HG02763 (cell line): ENCODE measurements around the gene SLC27A4.

Experiments used
- ATAC-seq: cut with Tn5 transposase; IDR thresholded peaks from one replicate; pipeline ENCODE4 v1.9.1; 2021; ENCODE audit warnings: mild to moderate bottlenecking, moderate library complexity; ENCODE audit not compliant: unreplicated experiment

The SLC27A4 gene

DNA sequence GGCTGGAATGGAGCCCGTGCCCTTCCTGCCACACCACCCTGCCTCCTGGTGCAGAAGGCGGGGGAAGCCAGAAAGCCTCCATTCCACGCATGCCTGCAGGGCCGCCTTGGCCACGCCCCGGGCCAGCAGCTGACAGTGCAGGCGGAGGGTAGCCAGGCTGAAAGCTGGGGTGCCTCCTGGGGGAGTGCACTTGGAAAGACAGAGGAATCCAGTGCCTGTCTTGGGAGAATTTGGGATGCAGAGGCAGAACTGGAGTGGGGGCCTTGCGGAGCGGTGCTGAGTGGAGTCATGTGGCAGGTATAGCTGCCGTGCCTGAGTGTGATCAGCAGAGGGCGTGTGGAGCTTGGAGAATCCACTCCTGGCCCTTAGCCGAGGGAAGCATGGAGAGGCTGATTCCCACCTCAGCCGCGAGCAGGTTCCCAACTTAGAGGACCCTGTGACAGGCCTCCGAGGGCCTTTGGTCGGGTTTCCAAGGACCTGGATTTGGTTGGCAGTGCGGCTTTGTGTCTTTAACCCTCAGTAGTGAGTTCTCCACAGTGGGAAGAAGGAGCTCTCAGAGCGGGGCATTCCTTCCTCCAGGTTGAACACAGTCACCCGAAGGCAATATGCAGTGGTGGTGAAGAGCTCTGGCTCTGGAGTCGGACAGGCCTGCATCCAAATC, 21.8 kb downstream of the SLC27A4 start:
- ATAC-seq, result no peak

DNA sequence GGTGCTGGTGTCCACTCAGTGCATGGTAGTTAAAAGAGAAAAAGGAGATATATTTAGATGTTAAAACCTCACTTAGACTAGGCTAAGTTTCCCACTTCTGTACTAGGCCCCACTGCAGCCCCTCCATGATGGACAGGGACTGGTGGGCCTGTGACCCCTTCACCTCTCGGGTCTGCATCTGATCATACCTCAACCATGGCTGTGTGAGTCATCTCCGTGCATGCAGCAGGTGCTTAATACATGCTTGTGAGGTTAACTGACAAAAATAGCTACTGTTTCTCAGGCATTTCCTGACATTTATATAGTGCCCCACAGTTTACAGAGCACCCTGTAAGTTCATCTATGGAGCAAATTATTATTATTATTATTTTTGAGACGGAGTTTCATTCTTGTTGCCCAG, 22.4 kb downstream of the SLC27A4 start:
- ATAC-seq, result no peak

DNA sequence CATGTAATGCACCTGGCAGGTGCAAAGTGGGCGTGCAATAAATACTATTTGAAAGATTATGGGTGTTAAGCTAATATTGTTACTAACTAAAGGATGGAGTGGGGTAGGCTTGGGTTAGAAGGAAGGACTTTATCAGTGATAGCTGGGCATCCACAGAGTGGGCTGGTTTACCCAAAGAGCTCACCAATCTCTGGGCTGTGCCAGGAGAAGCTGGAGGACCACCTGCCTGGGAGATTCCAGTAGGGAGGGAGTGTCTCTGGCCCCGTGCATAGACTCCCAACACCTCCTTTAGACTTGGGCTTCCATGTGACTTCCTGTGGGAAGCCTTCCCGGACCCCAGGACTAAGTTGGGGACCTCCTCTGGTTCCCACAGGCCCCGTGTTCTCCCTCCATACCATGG, 25.2 kb downstream of the SLC27A4 start:
- no peak for ATAC-seq

DNA sequence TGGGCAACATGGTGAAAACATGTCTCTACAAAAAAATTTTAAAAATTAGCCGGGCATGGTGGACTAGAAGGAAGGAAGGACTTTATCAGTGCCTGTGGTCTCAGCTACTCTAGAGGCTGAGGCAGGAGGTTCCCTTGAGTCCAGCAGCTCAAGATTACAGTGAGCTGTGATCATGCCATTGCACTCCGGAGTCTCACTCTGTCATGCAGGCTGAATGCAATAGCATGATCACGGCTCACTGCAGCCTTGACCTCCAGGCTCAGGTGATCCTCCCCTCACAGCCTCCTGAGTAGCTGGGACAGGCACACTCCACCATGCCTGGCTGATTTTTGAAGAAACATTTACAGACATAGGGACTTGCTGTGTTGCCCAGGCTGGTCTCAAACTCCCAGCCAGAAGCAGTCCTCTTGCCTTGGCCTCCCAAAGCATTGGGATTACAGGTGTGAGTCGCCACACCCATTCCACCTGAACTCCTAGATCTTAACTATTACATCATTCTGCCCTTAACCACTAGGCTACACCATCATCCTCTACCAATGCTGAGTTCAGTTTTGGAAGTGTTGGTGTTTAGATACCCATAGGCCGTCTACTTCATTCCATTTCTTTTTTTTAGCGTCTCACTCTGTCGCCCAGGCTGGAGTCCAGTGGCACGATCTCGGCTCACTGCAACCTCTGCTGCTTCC, 28.8 kb downstream of the SLC27A4 start:
- no peak for ATAC-seq

DNA sequence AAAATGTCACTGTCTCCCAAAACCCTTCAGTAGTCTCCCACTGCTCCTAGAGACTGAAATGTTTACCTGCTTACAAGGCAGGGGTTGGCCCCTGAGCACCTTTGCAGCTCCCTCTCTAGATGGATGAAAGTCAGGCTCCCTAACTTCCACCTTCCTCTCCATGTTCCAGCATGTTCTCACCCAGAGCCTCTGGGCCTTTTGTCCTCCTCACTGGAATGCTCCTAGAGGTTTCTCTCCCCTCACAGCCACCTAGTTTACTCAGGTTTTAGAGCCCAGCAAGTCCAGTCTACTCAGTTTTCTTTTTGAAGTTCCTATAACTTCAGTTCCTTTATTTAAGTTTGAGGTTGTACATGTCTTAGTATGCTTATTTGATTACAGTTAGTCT, 30.0 kb downstream of the SLC27A4 start:
- no peak for ATAC-seq

DNA sequence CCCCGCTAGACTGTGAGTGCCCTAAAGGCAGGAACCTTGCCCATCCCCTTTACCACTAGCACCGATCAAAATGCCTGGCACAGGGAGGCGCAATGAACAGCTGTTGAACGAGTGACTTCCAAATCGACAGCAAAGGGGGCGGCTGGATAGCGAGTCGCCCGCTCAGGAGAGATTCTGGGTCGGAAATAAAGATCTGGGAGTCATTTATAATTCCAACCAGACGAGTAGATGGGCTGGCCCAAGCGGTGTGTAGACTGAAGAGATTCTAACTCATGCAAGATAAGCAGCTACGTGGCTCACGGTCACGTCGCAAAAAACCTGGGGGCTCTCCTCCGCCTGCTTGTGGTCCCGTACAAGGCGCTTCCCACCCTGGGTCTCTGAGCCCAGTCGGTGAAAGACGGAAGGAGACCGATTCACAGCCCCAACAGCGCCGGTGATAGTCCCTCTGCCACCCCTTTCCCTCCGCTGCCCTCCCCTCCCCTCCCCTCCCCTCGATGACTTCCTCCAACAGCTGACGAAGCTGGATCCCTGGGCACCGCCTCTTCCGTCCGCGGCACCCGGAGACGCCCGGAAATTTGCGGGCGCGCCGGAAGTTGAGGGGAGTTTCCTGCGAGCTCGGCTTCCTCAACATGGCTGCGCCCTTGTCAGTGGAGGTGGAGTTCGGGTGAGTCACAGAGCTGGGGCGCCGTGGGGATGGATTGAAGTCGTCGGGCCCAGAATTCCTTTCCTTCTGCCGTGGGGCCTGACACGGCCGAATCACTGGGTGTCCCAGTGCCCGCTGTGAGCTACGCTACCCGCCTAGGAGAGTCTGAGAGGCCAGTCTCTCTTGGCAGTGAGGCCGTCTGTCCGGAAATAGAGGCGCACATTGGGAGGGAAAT, 30.7 kb downstream of the SLC27A4 start, which contains the start of gene URM1:
Gene URM1, plus strand, starts transcription at position 623 of the 878 bp plus-strand sequence. Its CDS starts 7 bp downstream, at position 630.
- ATAC-seq, result peak; percentile 88

DNA sequence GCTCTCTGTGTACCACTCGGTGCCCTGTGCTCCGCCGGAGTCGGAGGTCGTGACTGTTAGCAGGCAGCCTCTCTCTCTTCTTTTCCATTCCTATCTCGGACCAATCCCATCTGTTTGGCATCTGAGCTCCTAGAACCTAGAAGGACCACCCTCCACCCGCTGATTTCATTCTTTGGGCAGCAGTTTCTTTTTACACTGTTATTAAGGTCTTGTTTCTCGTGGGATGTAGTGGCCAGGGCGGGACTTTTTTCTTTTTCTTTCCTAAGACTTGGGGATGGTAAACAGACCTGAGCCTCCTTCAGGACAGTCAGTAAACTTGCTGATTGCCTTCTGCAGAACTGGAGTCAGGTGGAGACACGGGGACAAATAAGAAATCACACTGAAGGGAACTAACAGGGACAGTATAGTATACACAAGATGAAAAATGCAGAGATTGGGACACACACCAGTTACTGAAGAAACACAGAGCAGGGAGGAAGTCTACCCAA, 31.3 kb downstream of the SLC27A4 start:
- no peak for ATAC-seq

DNA sequence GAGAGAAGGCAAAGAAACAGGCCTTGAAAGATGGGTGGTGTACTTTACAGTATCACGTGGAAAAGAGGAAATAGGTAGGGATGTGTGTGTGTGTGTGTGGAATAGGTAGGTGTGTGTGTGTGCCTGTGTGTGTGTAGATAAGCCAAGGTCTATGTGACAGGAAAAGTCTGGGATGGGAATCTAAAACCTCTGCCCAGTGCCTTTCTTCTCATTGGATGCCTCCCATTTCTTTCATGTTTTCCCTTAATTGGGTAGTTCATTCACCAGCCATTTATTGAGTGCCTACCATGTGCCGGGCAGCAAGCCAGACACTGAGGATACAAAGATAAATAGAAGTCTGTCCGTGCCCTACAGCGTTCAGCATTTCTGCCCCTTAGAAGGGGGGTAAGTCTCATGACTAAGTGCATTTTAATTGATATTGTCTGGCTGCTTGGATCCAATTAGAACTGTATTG, 31.9 kb downstream of the SLC27A4 start:
- no peak for ATAC-seq

DNA sequence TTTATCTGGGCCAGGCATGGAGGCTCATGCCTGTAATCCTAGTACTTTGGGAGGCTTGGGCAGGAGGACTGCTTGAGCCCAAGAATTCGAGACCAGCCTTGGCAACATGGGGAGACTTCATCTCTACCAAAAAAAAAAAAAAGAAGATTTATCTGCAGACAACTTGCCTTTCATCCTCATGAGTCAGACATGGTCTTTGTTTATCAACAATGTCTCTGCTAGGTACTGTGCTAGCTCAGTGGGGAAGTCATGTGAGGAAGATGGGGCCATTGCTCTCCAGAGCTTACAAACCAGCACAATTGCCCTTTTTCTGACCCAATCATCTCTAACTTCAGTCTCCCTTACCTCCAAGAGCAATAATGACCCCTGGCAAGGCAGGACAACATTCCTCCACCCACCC, 32.5 kb downstream of the SLC27A4 start:
- no peak for ATAC-seq

DNA sequence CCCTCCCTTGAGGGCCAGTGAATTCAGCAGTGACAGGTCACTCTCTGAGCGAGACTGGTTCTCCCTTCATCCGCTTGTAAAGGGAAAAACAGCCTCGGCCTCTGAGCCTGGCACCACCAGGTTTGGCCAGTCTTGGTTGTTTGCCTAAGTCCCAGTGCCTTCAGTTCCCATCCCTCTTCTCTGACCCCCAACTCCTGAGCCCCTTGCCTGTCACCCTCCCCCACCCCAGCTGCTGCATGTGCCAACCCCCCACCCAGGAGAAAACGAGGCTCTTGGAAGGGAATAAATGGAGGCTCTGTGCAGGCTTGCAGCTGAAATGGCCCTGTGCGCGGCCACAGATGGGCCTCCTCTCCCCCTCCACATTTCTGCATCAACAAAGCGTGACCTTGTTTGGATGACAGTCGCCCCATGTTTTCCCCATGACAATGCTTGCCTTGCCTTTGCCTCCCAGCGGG, 33.9 kb downstream of the SLC27A4 start:
- ATAC-seq, result no peak

DNA sequence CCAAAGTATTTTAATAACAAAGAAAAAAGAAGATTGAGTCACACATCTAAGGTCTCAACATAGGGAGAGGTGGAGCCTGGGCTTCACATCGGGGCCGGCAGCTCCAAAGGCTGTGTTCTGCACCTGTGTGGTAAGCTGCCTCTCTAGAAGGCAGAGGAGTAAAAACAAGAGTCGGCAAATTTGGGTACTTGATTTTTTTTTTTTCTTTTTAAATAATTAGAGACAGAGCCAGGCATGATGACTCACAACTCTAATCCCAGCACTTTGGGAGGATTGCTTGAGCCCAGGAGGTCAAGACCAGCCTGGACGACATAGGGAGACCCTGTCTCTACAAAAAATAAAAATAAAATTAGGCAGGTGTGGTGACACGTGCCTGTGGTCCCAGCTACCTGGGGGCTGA, 35.5 kb downstream of the SLC27A4 start:
- no peak for ATAC-seq

DNA sequence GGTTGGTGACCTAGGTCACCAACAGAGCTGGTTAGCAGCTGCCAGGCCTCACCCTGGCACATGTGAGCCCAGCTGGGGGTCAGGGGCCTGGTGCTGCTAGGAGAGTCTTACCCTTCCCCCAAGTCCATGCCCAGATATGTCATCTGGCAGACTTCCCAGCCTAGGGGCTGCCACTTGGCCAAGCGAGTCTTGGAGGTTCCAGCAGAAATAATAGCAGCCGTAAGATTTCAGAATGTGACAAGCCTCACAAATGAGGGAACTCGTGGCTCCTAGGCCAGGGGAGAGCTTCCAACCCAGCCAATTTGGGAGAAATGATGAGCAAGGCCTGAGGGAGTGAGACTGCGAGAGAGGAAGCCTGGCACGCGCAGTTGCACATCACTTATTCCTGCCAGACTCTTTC, 41.9 kb downstream of the SLC27A4 start:
- no peak for ATAC-seq

DNA sequence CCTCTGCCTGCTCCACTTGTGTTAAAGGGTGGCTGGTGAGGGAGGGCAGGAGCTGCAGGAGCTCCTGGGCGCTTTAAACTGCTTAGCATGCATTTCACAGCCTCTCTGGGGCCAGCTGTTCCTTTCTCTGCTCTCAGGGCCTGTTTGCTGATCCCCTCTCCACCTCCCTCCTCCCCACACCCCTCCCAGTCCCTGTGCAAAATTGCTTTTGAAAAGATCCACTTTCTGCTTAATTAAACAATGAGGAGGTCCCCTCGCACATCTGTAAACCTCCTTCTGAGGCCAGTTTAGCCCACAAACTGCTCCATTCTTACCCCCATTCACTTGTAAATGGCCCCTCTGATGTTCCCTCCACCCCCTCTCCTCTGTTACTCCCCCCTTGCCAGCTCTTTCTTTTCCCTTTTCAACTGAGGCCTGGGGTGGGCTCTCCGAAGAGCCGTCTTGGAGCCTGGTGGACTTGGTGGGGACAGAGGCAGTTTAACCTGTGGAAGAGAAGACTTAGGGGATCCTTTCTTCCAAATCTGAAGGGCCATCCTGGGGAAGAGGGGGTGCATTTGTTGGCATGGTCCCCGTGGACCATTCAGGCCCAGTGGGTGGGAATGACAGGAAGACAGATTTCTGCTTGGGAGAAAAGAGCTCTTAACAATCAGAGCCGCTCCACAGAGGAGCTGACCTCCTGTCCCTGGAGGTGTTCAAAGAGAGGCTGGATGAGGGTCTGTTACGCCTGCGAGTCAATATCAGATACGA, 42.9 kb downstream of the SLC27A4 start:
- no peak for ATAC-seq

DNA sequence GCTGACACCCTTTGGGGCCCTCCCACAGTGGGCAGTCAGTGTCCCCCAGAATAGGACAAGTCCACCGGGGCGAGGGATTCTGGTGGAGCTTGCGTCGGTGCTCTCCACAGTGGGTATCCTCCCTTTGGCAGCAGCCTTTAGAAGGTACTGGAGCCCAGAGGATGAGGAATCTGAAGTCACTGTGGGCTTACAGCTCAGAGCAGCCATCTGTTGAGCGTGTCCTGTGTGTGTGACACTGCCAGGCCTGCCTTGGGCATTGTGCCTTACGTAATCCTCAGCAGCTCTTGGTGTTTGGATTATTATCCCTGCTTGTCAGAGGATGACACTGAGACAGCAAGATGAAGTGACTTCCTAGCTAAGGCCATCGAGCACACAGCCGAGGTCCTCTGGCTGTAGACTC, 43.5 kb downstream of the SLC27A4 start:
- ATAC-seq, result no peak

DNA sequence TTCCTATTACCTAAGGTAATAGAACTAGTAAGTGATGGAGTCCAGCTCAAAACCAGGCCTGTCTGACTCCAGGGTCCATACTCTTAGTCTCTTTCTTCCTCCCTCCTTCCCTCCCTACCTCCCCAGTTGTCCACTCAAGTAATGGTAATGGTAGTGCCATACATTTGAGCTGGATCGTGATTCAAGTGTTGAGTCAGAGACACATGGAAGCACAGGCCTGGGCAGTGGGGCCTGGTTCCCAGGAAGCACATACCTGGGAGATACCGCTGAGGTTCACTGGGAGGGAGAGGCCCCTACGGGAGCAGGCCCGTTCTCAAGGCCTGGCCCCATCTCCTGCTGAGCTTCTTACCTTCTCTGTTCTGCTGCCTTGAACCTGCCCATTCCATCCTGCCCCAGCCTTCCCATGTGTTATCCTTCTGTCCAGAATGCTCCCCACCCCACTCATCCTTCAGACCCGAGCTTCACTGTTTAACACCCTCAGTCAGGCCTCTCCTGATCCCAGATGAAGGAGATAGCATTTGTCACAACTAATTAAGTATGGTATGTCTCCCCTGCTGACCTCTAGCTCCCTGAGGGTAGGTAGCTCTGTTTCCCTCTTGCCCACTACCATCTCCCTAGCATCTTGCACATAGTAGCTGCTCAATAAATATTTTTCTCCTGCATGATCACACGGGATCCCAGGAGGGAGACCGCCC, 44.6 kb downstream of the SLC27A4 start:
- ATAC-seq, result no peak

DNA sequence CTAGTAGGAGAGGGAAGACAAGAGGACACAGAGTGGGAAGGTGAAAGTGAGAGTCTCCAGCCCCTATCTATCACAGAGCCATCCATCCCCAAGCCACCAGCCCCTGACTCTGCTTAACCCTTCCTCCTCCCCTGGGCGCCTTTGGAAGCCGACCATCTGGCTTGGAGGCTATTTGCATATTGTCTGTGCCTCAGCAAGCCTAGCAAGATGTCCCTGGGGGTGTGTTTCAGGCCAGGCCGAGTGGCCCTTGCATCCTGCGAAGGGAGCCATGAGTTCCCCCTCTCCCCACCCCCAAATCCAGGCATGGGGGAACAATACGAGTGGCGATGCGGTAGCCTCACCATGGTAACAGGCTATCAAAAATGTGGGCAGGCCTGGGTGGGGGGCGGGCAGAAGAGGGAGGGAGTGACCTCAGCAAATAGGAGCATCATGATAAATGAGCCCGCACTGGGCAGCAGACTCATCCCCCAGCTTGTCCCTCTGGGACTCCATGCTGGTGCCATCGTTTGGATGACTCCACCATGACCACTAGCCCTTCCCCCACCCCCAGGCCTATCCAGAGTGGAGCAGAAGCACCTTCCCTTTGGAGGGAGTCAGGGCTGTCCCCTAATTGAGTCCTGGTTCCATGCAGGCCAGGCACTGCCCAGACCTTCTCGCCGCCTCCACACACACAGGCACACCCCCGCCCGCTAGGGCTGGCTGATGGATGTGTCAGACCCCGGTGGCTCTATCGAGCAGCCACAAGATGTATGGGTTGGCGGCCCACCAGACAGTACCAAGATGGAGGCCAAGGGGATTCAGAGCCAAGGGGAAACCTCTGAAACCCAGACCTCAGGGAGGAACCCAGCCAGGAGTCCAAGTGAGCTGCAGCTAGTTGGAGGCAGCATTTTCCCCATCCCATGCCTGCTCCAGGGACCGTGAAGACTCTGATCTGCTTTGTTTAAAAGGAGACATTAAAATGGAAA, 45.5 kb downstream of the SLC27A4 start:
- ATAC-seq, result no peak

DNA sequence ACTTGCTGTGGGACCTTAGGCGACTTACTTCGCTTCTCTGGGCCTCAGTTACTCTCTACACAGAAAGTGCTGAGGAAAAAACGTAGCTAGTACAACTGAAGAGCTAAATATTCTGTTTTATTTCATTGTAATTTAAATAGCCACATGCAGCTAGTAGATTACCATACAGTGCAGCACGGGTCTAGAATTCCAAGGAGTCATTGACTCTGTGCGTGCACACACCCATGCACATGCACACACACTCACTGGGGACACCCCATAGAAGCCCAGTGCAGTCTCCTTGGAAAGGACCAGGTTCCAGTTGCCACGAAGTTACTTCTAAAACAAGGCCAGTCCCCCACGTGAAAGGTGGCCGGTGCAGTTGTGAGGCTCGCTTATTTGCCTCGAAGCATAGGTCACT, 47.8 kb downstream of the SLC27A4 start:
- ATAC-seq, result no peak

DNA sequence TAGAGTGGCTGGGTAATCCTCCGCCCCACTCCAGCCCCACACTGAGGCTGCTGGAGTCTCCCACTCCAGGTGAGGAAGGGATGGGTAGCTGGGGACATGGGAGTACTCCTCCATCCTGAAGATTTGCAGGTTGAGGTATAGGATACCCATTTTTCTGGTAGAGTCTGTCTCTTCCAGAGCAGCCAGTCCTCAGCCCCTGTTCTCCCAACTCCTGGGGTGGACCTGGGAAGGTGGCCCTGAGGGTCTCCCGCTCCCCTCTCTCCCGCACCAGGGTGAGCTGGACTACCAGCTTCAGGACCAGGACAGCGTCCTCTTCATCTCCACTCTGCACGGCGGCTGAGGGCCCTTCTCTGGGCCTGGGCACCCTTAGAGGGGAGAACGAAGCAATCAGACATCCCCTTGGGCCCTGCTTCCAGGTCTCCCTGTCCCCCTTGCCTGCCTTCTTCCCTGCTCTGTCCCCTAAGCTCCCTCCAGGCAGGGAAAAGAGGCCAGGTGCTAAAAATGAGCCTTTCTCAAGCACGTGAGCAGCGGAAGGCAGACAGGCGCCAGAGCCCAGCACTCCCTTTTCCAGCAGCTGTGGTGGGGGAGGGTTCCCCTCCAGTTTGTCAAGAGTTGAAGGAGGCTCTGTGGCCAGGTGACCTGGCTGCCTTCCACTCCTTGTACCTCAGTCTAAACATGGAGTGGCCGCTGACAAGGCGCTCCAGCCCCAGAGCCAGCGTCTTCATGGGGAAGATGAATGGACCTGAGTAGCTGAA, 49.2 kb downstream of the SLC27A4 start:
- no peak for ATAC-seq
